Measurements from ENCODE around the gene OR6K3.
"Not testable (repeated sequence)": the region's sequence is repeated elsewhere in the genome, so short reads cannot be mapped to it uniquely, and the experiment has no call there.

The OR6K3 gene

DNA sequence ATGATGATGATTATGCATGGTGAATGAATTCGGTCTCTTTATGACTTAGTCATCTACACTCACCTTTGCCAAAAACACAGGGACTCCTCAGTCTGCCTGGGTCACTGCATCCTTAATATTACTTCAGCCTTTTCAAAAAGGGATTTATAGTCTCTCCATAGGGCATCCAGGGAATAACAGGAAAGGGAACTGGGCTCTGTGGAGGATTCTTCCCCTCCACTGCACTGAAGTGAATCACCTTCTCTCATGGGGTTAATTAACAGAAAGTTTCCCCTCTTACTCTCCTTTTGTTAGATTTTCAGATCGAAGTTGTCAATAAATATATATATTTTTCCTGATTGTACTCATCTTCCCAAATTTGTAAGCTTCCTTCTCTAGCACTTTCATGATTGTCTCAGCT is at the start of gene OR6K3:
Gene OR6K3, minus strand, starts transcription at position 101 of the 400 bp plus-strand sequence. CDS start 2,605 bp downstream, outside the sequence.
- DNase-seq: no peak

GRCh38 chr1:158754420-158754819 is 33.9 kb upstream of the OR6K3 start, which contains the start of gene OR6K6:
Gene OR6K6, plus strand, starts transcription at chr1:158754720. Its CDS starts 168 bp downstream, at chr1:158754888.
- no peak for DNase-seq

- DNase-seq: no peak
Measured at GRCh38 chr1:158752155-158752712, 31.7 kb upstream of the OR6K3 start.

- DNase-seq: no peak
Measured at GRCh38 chr1:158735848-158736247, 15.3 kb upstream of the OR6K3 start.

DNA sequence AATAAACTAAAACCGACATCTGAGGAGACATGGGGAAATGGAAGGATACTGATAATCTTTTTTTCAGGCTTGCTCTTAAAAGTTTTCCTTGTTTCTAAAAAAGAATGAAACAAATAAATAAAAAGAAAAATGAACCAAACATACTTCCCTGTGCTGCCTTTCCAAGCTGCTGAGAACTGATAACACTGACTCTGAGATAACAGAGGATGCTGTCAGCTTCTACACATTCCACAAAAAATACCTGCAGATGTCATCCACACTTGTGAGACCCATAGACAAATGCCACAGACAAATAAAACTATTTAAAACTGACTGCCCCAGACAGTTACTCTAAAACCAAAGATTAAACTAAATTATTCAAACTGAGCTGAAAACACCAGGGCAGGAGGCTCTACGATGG is 12.0 kb upstream of the OR6K3 start:
- no peak for DNase-seq

DNA sequence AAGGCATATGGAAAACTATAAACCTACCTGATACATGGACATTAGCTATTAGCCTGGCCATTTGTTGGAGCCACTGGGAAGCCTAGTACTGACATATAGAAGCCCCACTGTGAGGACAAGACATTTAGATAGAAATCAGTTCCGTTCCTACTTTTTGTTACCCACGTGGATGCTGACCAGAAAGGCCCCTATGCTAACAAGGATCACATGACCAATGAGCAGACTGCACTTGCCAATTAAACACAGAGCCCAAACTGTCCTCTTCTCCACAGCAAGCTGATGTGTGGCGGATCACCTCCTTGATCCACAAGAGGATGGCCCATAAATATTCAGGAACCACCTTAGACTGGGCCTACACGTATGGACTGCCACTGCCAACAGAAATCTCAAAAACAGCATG is 11.2 kb upstream of the OR6K3 start:
- no peak for DNase-seq

GRCh38 chr1:158730453-158730852 is 9.9 kb upstream of the OR6K3 start:
- DNase-seq: no peak

- no peak for DNase-seq
Measured at GRCh38 chr1:158728510-158729225, 8.1 kb upstream of the OR6K3 start.

DNA sequence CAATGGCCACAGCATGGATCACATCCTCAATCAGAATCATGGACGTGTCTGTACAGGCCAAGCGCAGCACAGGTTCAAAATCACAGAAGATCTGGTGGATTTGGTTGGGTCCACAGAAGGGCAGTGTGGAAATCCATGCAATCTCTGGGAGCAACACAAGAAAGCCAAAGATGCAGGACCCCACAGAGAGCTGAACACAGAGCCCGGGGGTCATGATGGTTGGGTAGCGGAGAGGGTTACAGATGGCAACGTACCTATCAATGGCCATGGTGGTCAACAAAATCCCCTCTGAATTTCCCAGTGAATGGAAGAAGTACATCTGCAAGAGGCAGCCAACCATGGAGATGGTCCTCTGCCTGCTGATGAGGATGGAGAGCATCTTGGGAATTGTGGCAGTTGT is 3.9 kb upstream of the OR6K3 start:
- no peak for DNase-seq

GRCh38 chr1:158719664-158720063 is 856 bp downstream of the OR6K3 start:
- no peak for DNase-seq

DNA sequence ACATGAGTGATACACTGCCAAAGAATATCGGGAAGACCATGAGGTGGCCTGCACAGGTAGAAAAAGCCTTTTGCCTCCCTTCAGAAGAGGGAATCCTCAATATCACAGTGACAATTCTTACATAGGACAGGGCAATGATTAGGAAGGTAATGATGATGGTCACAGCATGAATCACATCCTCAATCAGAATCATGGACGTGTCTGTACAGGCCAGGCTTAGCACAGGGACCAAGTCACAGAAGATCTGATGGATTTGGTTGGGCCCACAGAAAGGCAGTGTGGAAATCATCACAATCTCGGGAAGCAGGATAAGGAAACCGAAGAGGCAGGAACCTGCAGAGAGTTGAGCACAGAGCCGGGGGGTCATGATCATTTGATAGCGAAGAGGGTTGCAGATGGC is 3.2 kb downstream of the OR6K3 start:
- DNase-seq: no peak

DNA sequence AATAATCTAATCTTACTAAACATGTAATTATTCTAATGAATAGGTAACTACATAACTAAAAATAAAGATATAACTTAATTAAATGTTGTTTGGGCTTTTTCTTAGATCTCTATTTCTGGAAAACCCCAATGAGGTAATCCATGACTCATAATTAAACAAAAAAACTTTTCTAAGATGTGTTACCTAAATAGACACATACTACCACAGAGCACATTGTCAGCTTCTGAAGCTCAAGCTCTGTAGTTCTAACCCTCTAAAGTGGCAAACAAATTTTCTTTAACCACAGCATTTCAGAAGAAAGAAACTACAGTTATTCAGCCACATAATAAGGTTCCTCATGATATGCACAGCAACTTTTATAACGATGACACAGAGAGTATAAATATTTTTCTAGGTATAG is 4.2 kb downstream of the OR6K3 start:
- DNase-seq: no peak

DNA sequence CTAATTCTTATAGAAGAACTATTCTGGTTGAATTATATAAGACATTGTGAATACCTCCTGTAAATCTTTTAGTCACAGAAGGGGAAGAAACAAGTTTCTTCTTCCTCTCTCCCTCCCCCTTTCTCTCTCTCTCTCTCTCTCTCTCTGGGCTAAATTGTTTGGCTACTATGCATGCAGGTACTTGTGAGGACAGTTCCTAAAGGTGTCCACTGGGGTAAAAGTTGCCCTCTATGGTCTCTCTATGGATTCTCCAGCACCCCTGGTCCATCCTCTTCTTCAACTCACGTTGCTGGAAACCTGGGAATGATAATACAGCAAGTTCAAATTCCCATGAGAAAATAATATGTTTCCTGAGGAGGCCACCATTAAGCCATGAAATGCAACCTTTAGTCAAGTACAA is 5.8 kb downstream of the OR6K3 start:
- DNase-seq: no peak

GRCh38 chr1:158711098-158711497 is 9.4 kb downstream of the OR6K3 start:
- DNase-seq: no peak

DNA sequence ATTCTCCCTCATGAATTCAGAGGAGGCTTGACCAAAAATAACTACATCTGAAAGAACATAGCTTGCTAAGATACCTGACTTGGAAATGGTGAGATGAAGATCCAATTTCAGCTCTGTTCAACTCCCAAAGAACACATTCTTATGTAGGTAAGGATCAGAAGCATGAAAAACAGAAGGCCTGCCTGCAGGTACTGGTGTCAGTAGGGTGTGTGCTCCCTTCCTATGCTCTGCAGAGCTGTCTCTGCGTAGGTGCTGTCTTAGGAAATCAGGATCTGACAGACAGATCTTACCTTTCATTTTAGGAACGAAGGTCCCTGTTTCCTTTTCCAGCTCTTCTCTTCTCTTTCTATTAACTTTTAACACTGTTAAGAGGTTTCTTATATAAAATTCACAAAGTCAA is 14.4 kb downstream of the OR6K3 start:
- no peak for DNase-seq

GRCh38 chr1:158700552-158700951 is 20.0 kb downstream of the OR6K3 start, which contains the start of gene OR6K2:
Gene OR6K2, minus strand, starts transcription at chr1:158700652. Its CDS starts 0 bp downstream, at chr1:158700652.
- DNase-seq: no peak

DNA sequence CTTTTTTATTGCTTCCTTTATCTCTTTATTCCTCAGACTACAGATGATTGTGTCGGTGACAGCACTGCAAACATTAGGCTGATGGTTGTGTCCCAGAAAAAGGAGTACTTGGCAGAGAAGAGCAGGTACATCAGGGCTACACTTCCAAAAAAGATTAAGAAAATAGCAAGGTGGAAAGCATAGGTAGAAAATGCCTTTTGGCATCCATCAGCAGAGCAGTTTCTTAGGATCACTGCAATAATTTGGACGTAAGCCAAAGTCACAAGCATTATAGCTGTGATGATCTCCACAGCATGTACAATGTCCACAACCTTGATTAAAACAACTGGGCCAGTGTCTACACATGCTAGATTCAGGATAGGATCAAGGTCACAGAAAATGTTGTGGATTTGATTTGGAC is 25.9 kb downstream of the OR6K3 start:
- DNase-seq: no peak

- DNase-seq: no peak
Measured at GRCh38 chr1:158692356-158692755, 28.2 kb downstream of the OR6K3 start.

DNA sequence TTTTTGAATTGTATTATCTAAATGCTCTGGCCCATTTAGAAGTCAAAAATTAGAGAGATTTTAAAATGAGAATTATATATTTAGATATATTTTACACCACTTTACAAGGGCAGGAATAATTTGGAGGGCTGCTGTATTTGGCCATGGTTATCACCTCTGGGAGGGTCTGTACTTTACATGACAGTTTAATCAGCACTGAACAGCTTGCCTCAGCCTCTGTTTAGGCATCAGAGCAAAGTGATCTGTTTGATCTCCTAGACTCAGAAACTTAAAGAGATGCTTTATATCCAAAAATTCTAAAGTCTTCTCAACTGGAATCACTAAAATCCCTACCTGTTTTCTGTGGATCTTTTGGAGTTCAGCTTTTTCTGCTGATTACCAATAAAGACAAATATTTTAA is 28.6 kb downstream of the OR6K3 start:
- DNase-seq: no peak

- not testable (repeated sequence) for DNase-seq
Measured at GRCh38 chr1:158691149-158691548, 29.4 kb downstream of the OR6K3 start.

GRCh38 chr1:158689875-158690274 is 30.6 kb downstream of the OR6K3 start:
- DNase-seq: no peak

DNA sequence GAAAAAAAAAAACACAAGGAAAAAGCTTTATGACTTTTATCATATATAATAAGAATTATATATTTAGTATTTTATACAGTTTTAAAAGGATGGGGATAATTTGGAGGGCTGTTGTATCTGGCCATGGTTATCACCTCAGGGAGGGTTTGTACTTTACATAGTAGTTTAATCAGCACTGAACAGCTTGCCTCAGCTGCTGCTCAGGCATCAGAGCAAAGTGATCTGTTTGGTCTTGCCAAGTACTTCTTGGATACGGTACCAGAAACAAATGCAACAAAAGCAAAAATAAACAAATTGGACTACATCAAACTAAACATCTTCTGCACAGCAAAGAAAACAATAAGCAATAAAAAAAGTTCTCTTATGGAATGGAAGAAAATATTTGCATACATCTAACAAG is 31.4 kb downstream of the OR6K3 start:
- no peak for DNase-seq

DNA sequence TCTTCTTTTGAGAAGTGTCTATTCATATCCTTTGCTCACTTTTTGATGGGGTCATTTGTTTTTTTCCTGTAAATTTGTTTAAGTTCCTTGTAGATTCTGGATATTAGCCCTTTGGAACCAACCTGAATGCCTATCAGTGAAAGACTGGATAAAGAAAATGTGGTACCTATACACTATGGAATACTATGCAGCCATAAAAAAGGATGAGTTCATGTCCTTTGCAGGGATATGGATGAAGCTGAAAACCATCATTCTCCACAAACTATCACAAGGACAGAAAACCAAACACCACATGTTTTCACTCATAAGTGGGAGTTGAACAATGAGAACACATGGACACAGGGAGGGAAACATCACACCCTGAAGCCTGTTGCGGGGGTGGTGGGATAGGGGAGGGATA is 32.2 kb downstream of the OR6K3 start:
- DNase-seq: not testable (repeated sequence)

GRCh38 chr1:158687037-158687436 is 33.5 kb downstream of the OR6K3 start:
- no peak for DNase-seq

All from activated CD4-positive, alpha-beta T cell treated with anti-CD3 and anti-CD28 coated beads, Interleukin-2, amount 50 U/mL, for 48 hours (primary cell).